SK-N-MC (cell line): ENCODE measurements around the gene TMIGD2.
"Not testable (repeated sequence)": the region's sequence is repeated elsewhere in the genome, so short reads cannot be mapped to it uniquely, and the experiment has no call there.

Source experiments
- DNase-seq: peaks from one replicate; pipeline ENCODE4 v3.0.0-alpha.2; 2011; ENCODE audit warnings: low read depth, low spot score
- H3K27ac ChIP-seq: fragments of 200-600 bp; sonication (generic); 2 replicates; pipeline ENCODE4 v1.5.1; 2016; ENCODE audit warnings: mixed run types
- H3K36me3 ChIP-seq: fragments of 200-600 bp; sonication (generic); 2 replicates; pipeline ENCODE4 v1.6.1; 2017; ENCODE audit warnings: antibody characterized with exemption, low read length, mixed read lengths; ENCODE audit not compliant: insufficient read depth
- H3K4me3 ChIP-seq: fragments of 200-600 bp; sonication (generic); 2 replicates; pipeline ENCODE4 v1.5.1; 2016
- H3K9ac ChIP-seq: fragments of 200-600 bp; sonication (generic); 2 replicates; pipeline ENCODE4 v1.8.0; 2017; ENCODE audit warnings: mixed run types, mixed read lengths; ENCODE audit not compliant: insufficient read length
- H3K9me3 ChIP-seq: fragments of 200-600 bp; sonication (generic); 2 replicates; pipeline ENCODE4 v1.6.1; 2017; ENCODE audit warnings: low read depth, mild to moderate bottlenecking, antibody characterized with exemption, low read length, moderate library complexity, mixed read lengths
- EZH2 ChIP-seq: fragments of 200-600 bp; sonication (generic); IDR thresholded peaks from one replicate; pipeline ENCODE4 v1.6.1; 2017; ENCODE audit warnings: antibody characterized with exemption
- FOXP2 ChIP-seq: optimal IDR thresholded peaks from 2 replicates; pipeline ENCODE3; 2011; ENCODE audit warnings: mild to moderate bottlenecking, moderate library complexity; ENCODE audit not compliant: insufficient read depth; ENCODE audit errors: extremely low read length, control extremely low read depth
- POLR2AphosphoS5 ChIP-seq: IDR thresholded peaks from 2 replicates; pipeline ENCODE4 v1.6.1; 2012; ENCODE audit warnings: mild to moderate bottlenecking, low read depth, low read length, borderline replicate concordance

The TMIGD2 gene

DNA sequence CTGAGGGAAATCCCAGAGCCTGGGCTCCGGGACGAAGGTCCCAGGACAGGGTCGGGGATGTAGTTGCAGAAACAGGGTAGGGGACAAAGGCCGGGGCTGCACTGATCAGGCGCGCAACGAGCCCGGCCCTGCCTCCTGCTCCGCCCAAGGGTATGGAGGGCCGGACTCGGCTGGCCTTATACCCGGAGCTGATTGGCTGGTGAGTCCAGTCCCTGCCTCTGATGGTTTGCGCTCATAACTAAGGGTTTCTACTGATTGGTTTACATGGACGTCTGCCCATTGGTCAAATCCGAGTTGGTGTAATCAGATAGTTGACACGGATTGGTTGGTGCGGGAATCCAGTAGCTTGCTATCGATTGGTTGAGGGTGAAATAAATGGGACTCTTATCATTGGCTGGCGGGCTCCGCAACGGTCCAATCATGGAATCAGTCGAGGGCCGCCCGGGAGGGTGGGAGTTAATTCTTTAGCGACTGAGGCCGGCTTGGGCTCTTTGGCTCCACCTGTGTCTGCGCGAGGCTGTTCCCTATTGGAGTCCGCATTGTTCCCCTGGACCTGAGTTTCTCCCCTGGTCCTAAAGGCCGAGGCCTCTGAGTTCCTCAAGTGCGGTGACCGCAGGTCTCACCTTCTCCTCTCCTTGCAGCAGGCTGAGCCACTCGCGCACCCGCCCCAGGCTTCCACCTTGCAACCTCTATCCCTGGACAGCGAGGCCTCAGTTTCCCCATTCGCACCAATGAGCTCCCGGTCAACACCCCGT lies 40.6 kb upstream of the TMIGD2 start:
- peak overlapping the region; percentile 87 for H3K9ac ChIP-seq
- peak overlapping the region; percentile 76 for H3K27ac ChIP-seq
- no peak for TF ChIP-seq FOXP2
- peak; percentile 62; the same call in 1 of the 2 replicates for TF ChIP-seq POLR2AphosphoS5
- peak overlapping the region; percentile 91 for H3K4me3 ChIP-seq
- no peaks in the 10 kb centered on the region for H3K9me3 ChIP-seq
- DNase-seq, result peak; percentile 99
- H3K36me3 ChIP-seq, result peaks cover 4% of the 10 kb centered on the region; the same call in 1 of the 2 replicates

DNA sequence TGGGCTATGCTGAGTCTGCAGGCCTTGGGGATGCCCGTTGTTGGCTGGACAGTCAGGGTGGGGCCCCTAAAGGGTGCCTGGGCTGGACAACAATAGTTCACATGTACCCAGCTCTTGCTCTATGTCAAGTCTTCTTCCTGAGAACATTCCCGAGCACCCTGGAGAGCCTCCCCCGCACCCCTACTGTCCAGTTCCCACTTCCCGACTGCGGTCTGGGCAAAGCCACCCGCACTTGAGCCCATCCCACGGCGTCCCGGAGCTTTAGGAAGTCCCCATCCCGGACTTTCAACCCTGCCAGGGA lies 40.1 kb upstream of the TMIGD2 start:
- H3K36me3 ChIP-seq, result peaks cover 4% of the 10 kb centered on the region; the same call in 1 of the 2 replicates
- no peaks in the 10 kb centered on the region for H3K9me3 ChIP-seq
- H3K27ac ChIP-seq, result peak overlapping the region; percentile 73
- DNase-seq, result no peak
- peak overlapping the region; percentile 78 for H3K4me3 ChIP-seq
- TF ChIP-seq POLR2AphosphoS5 (no peak), FOXP2 (no peak), EZH2 (no peak)
- H3K9ac ChIP-seq, result peak overlapping the region; percentile 87

DNA sequence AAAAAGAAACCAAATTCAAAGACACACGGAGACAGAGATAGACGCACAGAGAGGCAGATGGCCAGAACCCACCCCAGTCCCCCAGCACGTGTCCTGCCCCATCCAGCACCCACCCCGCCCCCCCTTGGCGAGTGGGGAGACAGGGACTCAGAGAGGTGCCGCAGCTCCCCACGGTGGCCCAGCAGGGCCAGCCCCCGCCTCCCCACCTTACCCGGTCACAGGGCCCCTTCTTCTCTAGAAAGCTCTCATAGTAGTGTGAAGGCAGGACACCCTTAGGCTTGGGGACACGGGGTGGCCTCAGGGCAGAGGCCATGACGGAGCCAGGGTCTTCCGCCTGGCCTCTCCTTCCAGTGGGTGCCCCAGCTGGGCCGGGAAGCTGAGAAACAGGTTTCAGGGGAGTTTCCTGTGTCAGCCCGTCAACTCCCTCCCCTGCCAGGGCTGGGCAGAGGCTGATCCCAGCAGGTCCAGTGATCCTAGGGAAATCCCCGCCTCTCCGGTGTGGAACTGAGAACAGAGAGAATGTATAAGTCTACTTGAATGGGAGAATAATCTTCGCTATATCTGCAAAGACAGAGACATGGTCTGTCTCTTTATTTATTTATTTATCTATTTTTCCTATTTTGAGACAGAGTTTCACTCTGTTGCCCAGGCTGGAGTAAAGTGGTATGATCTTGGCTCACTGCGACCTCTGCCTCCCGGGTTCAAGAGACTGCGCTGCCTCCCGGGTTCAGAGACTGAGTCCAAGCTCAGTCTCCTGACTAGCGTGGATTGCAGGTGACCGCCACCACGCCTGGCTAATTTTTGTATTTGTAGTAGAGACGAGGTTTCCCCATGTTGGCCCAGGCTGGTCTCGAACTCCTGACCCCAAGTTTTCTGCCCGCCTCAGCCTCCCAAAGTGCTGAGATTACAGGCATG lies 36.5 kb upstream of the TMIGD2 start, which contains the start of gene STAP2:
Gene STAP2, minus strand, starts transcription at position 387 of the 915 bp plus-strand sequence. Its CDS starts 74 bp downstream, at position 313.
- no peak within 1 kb of the TSS for H3K9ac ChIP-seq
- no peak for TF ChIP-seq FOXP2
- no peak for TF ChIP-seq POLR2AphosphoS5
- TF ChIP-seq EZH2, result no peak
- no peaks in the 10 kb centered on the region for H3K9me3 ChIP-seq
- no peak within 1 kb of the TSS; the same call in 1 of the 2 replicates for H3K27ac ChIP-seq
- no peak within 1 kb of the TSS for H3K4me3 ChIP-seq
- no peak for DNase-seq
- no peaks in the 10 kb centered on the region for H3K36me3 ChIP-seq

- no peak overlapping the region; the same call in 1 of the 2 replicates for H3K27ac ChIP-seq
- no peak overlapping the region for H3K9ac ChIP-seq
- TF ChIP-seq EZH2, result no peak
- TF ChIP-seq POLR2AphosphoS5, result no peak
- TF ChIP-seq FOXP2, result no peak
- H3K36me3 ChIP-seq, result no peaks in the 10 kb centered on the region
- DNase-seq, result no peak
- H3K4me3 ChIP-seq, result no peak overlapping the region
- no peaks in the 10 kb centered on the region for H3K9me3 ChIP-seq
These were observed 35.8 kb upstream of the TMIGD2 start for GRCh38 chr19:4337906-4338440.

GRCh38 chr19:4334929-4335570 lies 32.9 kb upstream of the TMIGD2 start:
- DNase-seq, result no peak
- Histone ChIP-seq H3K9ac (no peak overlapping the region), H3K9me3 (no peaks in the 10 kb centered on the region), H3K4me3 (no peak overlapping the region), H3K36me3 (no peaks in the 10 kb centered on the region), H3K27ac (no peak overlapping the region)
- TF ChIP-seq EZH2, result no peak

DNA sequence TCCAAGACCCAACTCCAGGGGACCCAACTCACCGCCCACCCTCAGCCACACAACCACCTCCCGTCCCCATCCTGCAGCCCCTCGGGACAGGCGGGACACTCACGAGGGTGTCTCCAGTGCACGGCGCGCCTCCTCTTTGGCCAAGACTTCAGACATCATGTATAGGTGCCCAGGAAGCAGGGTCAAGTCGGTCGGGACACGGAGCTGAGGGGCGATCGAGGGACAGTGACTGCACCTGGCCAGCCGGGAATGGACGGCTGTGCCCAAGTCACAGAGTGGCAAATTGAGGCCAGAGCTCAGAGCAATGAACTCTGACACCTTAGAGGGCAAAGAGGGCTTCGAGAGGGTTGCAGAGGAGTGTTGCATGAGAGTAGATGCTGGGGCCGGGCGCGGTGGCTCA lies 27.7 kb upstream of the TMIGD2 start:
- no peak overlapping the region for H3K4me3 ChIP-seq
- no peaks in the 10 kb centered on the region for H3K9me3 ChIP-seq
- H3K9ac ChIP-seq, result no peak overlapping the region
- no peak for DNase-seq
- no peak for TF ChIP-seq POLR2AphosphoS5
- no peak for TF ChIP-seq FOXP2
- TF ChIP-seq EZH2, result no peak
- no peaks in the 10 kb centered on the region for H3K36me3 ChIP-seq
- H3K27ac ChIP-seq, result no peak overlapping the region

DNA sequence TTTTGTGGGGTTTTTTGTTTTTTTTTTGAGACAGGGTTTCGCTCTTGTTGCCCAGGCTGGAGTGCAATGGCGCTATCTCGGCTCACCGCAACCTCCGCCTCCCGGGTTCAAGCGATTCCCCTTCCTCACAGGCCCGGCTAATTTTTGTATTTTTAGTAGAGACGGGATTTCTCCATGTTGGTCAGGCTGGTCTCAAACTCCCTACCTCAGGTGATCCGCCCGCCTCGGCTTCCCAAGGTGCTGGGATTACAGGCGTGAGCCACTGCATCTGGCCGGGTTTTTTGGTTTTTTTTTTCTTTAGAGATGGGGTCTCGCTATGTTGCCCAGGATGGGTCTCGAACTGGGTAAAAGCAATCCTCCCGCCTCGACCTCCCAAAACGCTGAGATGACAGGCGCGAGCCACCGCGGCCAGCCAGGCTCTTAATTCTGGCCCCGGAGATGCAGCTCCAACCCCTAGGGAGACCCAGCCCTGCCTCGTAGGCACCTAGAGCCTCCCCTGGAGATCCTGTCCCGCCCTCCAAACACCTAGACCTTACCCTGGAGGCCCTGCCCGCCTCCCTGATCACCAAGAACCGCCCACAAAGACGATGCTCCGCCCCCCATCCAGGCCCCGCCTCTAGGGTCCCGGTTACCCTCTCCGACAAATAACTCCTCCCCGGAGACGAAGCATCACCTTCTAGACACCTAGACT lies 26.9 kb upstream of the TMIGD2 start:
- DNase-seq, H3K36me3 ChIP-seq, H3K9me3 ChIP-seq, H3K27ac ChIP-seq: not testable (repeated sequence)
- Histone ChIP-seq H3K9ac (peak overlapping the region; percentile 65), H3K4me3 (peak overlapping the region; percentile 82)
